Measurements from ENCODE around the gene SCARF1. TPM values are rescaled to one million over a fixed set of nuclear protein-coding genes. Genes with fewer than 3 reads are reported as not detected.

The SCARF1 gene
- total and polyA plus RNA-seq, 2 experiments from 2014 or later: 1.8 to 9.8 TPM

GRCh38 chr17:1638624-1639300 lies 6.8 kb downstream of the SCARF1 start:
- DNase-seq (ENCODE audit: low read depth in 1 of 2, low spot score in 1 of 2): no peak
- no peak for TF ChIP-seq CTCF (IDR thresholded peaks at IDR 0.05; ENCODE audit: low read depth, low read length)
- no peaks in the 10 kb centered on the region for H3K4me1 ChIP-seq (ENCODE audit: low read depth)

DNA sequence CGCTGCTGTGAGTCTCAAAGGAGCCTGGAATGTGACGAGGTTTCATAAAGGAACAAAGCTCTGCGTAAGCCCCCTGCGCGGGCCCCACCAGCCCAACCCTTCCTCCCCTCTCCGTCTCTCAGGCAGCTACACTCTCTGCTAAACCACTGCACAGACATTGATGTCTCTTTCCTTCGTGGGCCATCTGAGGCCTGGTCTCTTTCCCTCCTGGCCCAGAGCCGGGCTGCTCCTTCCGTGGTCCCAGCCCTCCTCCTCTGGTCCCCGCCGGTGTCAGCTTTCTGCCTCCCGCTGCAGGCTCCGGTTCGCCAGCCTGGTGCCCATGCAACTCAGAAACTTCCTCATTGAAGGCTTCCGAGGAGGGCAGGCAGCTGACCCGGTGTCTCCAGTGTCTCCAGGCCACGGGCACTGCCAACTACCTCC lies 7.4 kb downstream of the SCARF1 start:
- Histone ChIP-seq H3K4me1 (ENCODE audit: low read depth) (no peaks in the 10 kb centered on the region), H3K27ac (no peak overlapping the region), H3K36me3 (no peaks in the 10 kb centered on the region), H3K9me3 (ENCODE audit: low read depth) (no peaks in the 10 kb centered on the region), H3K27me3 (no peaks in the 10 kb centered on the region), H3K4me3 (no peak overlapping the region)
- DNase-seq (ENCODE audit: low read depth in 1 of 2, low spot score in 1 of 2): no peak
- no peak for TF ChIP-seq CTCF (IDR thresholded peaks at IDR 0.05; ENCODE audit: low read depth, low read length)

More at GRCh38 chr17:1638624-1639300, 6.8 kb downstream of the SCARF1 start:
- Histone ChIP-seq H3K4me3 (no peak overlapping the region), H3K36me3 (no peaks in the 10 kb centered on the region), H3K27me3 (peaks cover 6% of the 10 kb centered on the region), H3K9me3 (ENCODE audit: low read depth) (no peaks in the 10 kb centered on the region), H3K27ac (no peak overlapping the region)

- H3K27me3 ChIP-seq: no peaks in the 10 kb centered on the region
- H3K4me1 ChIP-seq (ENCODE audit: low read depth): no peaks in the 10 kb centered on the region
- H3K9me3 ChIP-seq (ENCODE audit: low read depth): no peaks in the 10 kb centered on the region
- no peak overlapping the region for H3K4me3 ChIP-seq
- H3K36me3 ChIP-seq: no peaks in the 10 kb centered on the region
- H3K27ac ChIP-seq: no peak overlapping the region
- DNase-seq (ENCODE audit: low read depth in 1 of 2, low spot score in 1 of 2): no peak
- TF ChIP-seq CTCF (IDR thresholded peaks at IDR 0.05; ENCODE audit: low read depth, low read length): no peak
Observed at GRCh38 chr17:1636732-1637285, 8.7 kb downstream of the SCARF1 start.

DNA sequence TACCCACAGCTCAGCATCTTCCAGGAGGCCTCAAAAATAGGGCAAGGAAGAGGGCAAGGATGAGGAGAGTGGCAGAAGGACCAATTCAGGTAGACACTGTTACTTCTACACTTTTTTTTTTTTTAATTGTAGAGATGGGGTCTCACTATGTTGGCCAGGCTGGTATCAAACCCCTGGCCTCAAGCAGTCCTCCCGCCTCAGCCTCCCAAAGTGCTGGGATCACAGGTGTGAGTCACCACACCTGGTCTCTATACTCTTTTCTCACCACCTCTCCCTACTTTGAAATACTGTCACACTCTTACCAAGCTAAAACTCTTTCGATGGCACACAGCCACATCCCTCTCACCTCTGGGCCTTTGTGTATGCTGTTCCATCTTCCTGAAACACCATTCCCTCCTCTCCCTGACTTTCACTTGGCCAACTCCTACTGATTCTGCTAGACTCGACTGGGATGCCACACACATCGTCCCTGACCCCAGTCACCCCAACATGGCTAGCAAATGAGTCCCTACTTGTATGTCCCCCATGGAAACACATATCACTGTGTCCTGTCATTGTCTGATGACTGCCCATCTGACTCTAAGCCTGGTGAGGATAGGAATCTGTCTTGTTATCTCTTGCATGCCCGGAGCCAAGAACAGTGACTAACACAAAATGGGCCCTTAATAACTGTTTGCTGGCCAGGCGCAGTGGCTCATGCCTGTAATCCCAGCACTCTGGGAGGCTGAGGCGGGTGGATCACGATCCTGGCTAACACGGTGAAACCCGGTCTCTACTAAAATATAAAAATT lies 9.7 kb downstream of the SCARF1 start:
- DNase-seq (ENCODE audit: low read depth in 1 of 2, low spot score in 1 of 2): peak in 1 of 2 donors; percentile 31
- H3K4me1 ChIP-seq (ENCODE audit: low read depth): no peaks in the 10 kb centered on the region

More for the DNA sequence above, 9.7 kb downstream of the SCARF1 start:
- H3K4me3 ChIP-seq: no peak overlapping the region
- TF ChIP-seq CTCF (IDR thresholded peaks at IDR 0.05; ENCODE audit: low read depth, low read length): no peak
- no peaks in the 10 kb centered on the region for H3K27me3 ChIP-seq
- no peaks in the 10 kb centered on the region for H3K36me3 ChIP-seq
- H3K27ac ChIP-seq: no peak overlapping the region
- no peaks in the 10 kb centered on the region for H3K9me3 ChIP-seq (ENCODE audit: low read depth)
